H1 (cell line): ENCODE data around the gene BTN1A1. TPM values are rescaled to one million over a fixed set of nuclear protein-coding genes. Genes with fewer than 3 reads are reported as not detected.

Experiments
- CTCF ChIA-PET: fragments of 300-600 bp; sonication (Branson Sonifier 250); formaldehyde crosslinking; loops from one replicate; lab custom pipeline; 2021; ENCODE audit not compliant: partially characterized antibody; lab: Charles Lee
- POLR2A ChIA-PET: fragments of 300-600 bp; sonication (Branson Sonifier 250); formaldehyde crosslinking; loops from one replicate; lab custom pipeline; 2021; ENCODE audit warnings: inconsistent platforms; ENCODE audit not compliant: partially characterized antibody; lab: Charles Lee
- DNase-seq, 2 experiments: peaks; one replicate each; pipeline versions ENCODE4 v3.0.0 to v3.0.0-alpha.2; 2010 to 2022; ENCODE audit warnings: low spot score in 2 of 2, low read depth in 1 of 2, mixed read lengths in 1 of 2
- FAIRE-seq: peaks from 2 replicates; lab custom pipeline; 2011; peaks lifted over from hg19 to GRCh38; lab: Jason Lieb, UNC
- H2AFZ ChIP-seq: 2 replicates; pipeline ENCODE4 v1.8.1; 2012; ENCODE audit warnings: low read length, inconsistent platforms
- H2AK5ac ChIP-seq: 2 replicates; pipeline ENCODE4 v1.6.1; 2013; ENCODE audit warnings: low read depth, low read length
- H2BK120ac ChIP-seq: replicated peaks from 2 replicates; pipeline ENCODE3; 2013; ENCODE audit warnings: low read depth, low read length, inconsistent platforms
- H2BK12ac ChIP-seq: 2 replicates; pipeline ENCODE4 v1.6.1; 2013; ENCODE audit warnings: low read depth, low read length
- H2BK15ac ChIP-seq: 2 replicates; pipeline ENCODE4 v1.6.1; 2013; ENCODE audit warnings: low read length
- H2BK20ac ChIP-seq: 2 replicates; pipeline ENCODE4 v1.6.1; 2013; ENCODE audit warnings: low read length
- H2BK5ac ChIP-seq: 2 replicates; pipeline ENCODE4 v1.6.1; 2013; ENCODE audit warnings: low read depth, low read length
- H3K14ac ChIP-seq: 2 replicates; pipeline ENCODE4 v1.6.1; 2013; ENCODE audit warnings: inconsistent platforms; ENCODE audit not compliant: insufficient read length
- H3K18ac ChIP-seq: 2 replicates; pipeline ENCODE4 v1.6.1; 2013; ENCODE audit warnings: low read length; ENCODE audit errors: extremely low read depth
- H3K23ac ChIP-seq: 2 replicates; pipeline ENCODE4 v1.6.1; 2013; ENCODE audit warnings: inconsistent platforms; ENCODE audit not compliant: insufficient read length
- H3K23me2 ChIP-seq: 2 replicates; pipeline ENCODE4 v1.6.1; 2013; ENCODE audit warnings: low read depth, low read length
- H3K27ac ChIP-seq: 2 replicates; pipeline ENCODE4 v1.6.1; 2011; ENCODE audit warnings: low read depth, low read length, inconsistent platforms
- H3K27me3 ChIP-seq, 4 experiments: replicated peaks in 1 of 4; 1 replicate in 1 of 4; 2 replicates in 3 of 4; pipeline versions ENCODE4 v1.6.1 to v1.8.1; 2011 to 2013; ENCODE audit warnings: low read length in 3 of 4, mild to moderate bottlenecking in 3 of 4, inconsistent platforms in 2 of 4, mixed read lengths in 2 of 4, moderate library complexity in 1 of 4; ENCODE audit not compliant: control insufficient read depth in 3 of 4, insufficient read depth in 3 of 4; ENCODE audit errors: extremely low read depth in 1 of 4
- H3K36me3 ChIP-seq, 4 experiments: 2 replicates each; pipeline versions ENCODE4 v1.6.1 to v1.8.1; 2011 to 2013; ENCODE audit warnings: mild to moderate bottlenecking in 4 of 4, low read length in 3 of 4, moderate library complexity in 2 of 4, control low read depth in 1 of 4, inconsistent platforms in 1 of 4; ENCODE audit not compliant: insufficient read depth in 4 of 4, control insufficient read depth in 2 of 4
- H3K4ac ChIP-seq: replicated peaks from 2 replicates; pipeline ENCODE3; 2013; ENCODE audit warnings: low read length, low read depth, mixed read lengths, inconsistent platforms; ENCODE audit not compliant: insufficient read length
- H3K4me1 ChIP-seq, 4 experiments: replicated peaks in 1 of 4; 1 replicate in 1 of 4; 2 replicates in 3 of 4; pipeline versions ENCODE4 v1.6.1 to v1.8.1; 2011 to 2013; ENCODE audit warnings: low read length in 3 of 4, inconsistent platforms in 2 of 4, mixed read lengths in 1 of 4; ENCODE audit not compliant: insufficient read depth in 4 of 4, control insufficient read depth in 3 of 4
- H3K4me2 ChIP-seq, 2 experiments: 2 replicates each; pipeline versions ENCODE4 v1.6.1 to v1.8.1; 2011 to 2013; ENCODE audit warnings: low read depth in 2 of 2, low read length in 2 of 2, control low read depth in 1 of 2, inconsistent platforms in 1 of 2, mild to moderate bottlenecking in 1 of 2; ENCODE audit not compliant: insufficient read depth in 1 of 2
- H3K4me3 ChIP-seq, 4 experiments: fragments of 200-600, 300-600 bp in 1 of 4; sonication (generic), shearing (Covaris generic), sonication (Bioruptor Twin) in 1 of 4; 2 replicates each; pipeline versions ENCODE4 v1.5.1 to v1.8.1; 2011 to 2016; ENCODE audit warnings: low read length in 4 of 4, low read depth in 3 of 4, control low read depth in 2 of 4, inconsistent platforms in 2 of 4, mild to moderate bottlenecking in 2 of 4, mixed read lengths in 1 of 4, moderate library complexity in 1 of 4; ENCODE audit not compliant: insufficient read depth in 2 of 4; ENCODE audit errors: extremely low read depth in 1 of 4
- H3K56ac ChIP-seq: replicated peaks from 2 replicates; pipeline ENCODE3; 2013; ENCODE audit warnings: low read depth, mild to moderate bottlenecking, mixed read lengths, low read length, inconsistent platforms; ENCODE audit not compliant: insufficient read length
- H3K79me1 ChIP-seq: 2 replicates; pipeline ENCODE4 v1.6.1; 2013; ENCODE audit warnings: low read depth, low read length, control low read depth
- H3K79me2 ChIP-seq, 2 experiments: 2 replicates each; pipeline versions ENCODE4 v1.6.1 to v1.8.1; 2012 to 2013; ENCODE audit warnings: low read length in 2 of 2, mild to moderate bottlenecking in 2 of 2, inconsistent platforms in 1 of 2; ENCODE audit not compliant: insufficient read depth in 2 of 2, control insufficient read depth in 1 of 2
- H3K9ac ChIP-seq, 4 experiments: replicated peaks in 1 of 4; 1 replicate in 1 of 4; 2 replicates in 3 of 4; pipeline versions ENCODE4 v1.6.1 to v1.8.1; 2011 to 2013; ENCODE audit warnings: low read depth in 3 of 4, low read length in 3 of 4, control low read depth in 2 of 4, mild to moderate bottlenecking in 2 of 4, moderate library complexity in 2 of 4, inconsistent platforms in 1 of 4; ENCODE audit errors: extremely low read depth in 1 of 4
- H3K9me3 ChIP-seq, 2 experiments: 2 replicates each; pipeline versions ENCODE4 v1.6.1 to v1.8.1; 2012 to 2013; ENCODE audit warnings: mild to moderate bottlenecking in 2 of 2, moderate library complexity in 2 of 2, control low read depth in 1 of 2, inconsistent platforms in 1 of 2, low read depth in 1 of 2, low read length in 1 of 2, mixed read lengths in 1 of 2; ENCODE audit not compliant: insufficient read depth in 2 of 2
- H4K20me1 ChIP-seq, 2 experiments: replicated peaks in 1 of 2; 2 replicates each; pipeline versions ENCODE3 to v1.8.1; 2011 to 2013; ENCODE audit warnings: inconsistent platforms in 2 of 2, low read length in 2 of 2, mild to moderate bottlenecking in 1 of 2; ENCODE audit not compliant: insufficient read depth in 2 of 2, control insufficient read depth in 1 of 2
- H4K5ac ChIP-seq: 2 replicates; pipeline ENCODE4 v1.6.1; 2013; ENCODE audit warnings: low read length, low read depth, mixed read lengths, inconsistent platforms; ENCODE audit not compliant: insufficient read length
- H4K8ac ChIP-seq: 2 replicates; pipeline ENCODE4 v1.8.0; 2013; ENCODE audit warnings: mild to moderate bottlenecking, moderate library complexity, low read length, inconsistent platforms; ENCODE audit not compliant: insufficient read depth; ENCODE audit errors: extremely low read depth
- H4K91ac ChIP-seq: replicated peaks from 2 replicates; pipeline ENCODE3; 2013; ENCODE audit warnings: low read length, mixed read lengths, inconsistent platforms; ENCODE audit not compliant: insufficient read length
- WGBS, 2 experiments: shearing (Covaris generic) in 1 of 2; methylation state at CpG; one replicate each; pipeline versions ENCODE4 v1.1.6 to v1.1.7; 2013 to 2015; ENCODE audit warnings: low lambda C conversion rate in 2 of 2, mixed read lengths in 2 of 2, inconsistent platforms in 1 of 2, low coverage in 1 of 2, missing lambda C conversion rate in 1 of 2; ENCODE audit not compliant: insufficient replicate concordance in 2 of 2, insufficient coverage in 1 of 2, insufficient read length in 1 of 2; ENCODE audit errors: extremely low coverage in 1 of 2, missing lambda C conversion rate in 1 of 2; 5-methylcytosine and 5-hydroxymethylcytosine counted together
- polyA plus RNA-seq, 7 experiments: library from polyadenylated mRNA; depleted of rRNA in 3 of 7; stranded (reverse) in 5 of 7; unstranded in 2 of 7; fragments of >200 nt in 5 of 7; fragments of 200-250 nt in 2 of 7; gene quantifications; 1 replicate in 5 of 7; 2 replicates in 1 of 7; 4 replicates in 1 of 7; pipeline versions ENCODE4 v1.2.1 to v1.2.3, GENCODE V29; 2011 to 2013; ENCODE audit warnings: missing spikeins in 2 of 7, mixed read lengths in 2 of 7
- total RNA-seq: library from RNA; stranded (reverse); fragmentation: NEBNext Ultra II Directional; extraction: Animal tissue kit (Norgen Biotek cat#: 25700); gene quantifications from 2 replicates; pipeline ENCODE4 v1.2.1, GENCODE V29; 2021

BTN1A1 gene
- total and polyA plus RNA-seq, 2 of the 8 experiments (the other 6 are each of a cell fraction or from before 2014, with no cell fraction given) = 0.28 to 0.35 TPM

- H3K27ac ChIP-seq = no peak overlapping the region
- WGBS, 2 experiments = 88% methylated on average over 4 of the region's 4 CpGs; no CpG with 5 or more reads in 1 of the 2 experiments
These were observed 29.5 kb upstream of the BTN1A1 start for GRCh38 chr6:26470643-26471042.

More at GRCh38 chr6:26470643-26471042, 29.5 kb upstream of the BTN1A1 start:
- no peak overlapping the region for H2BK120ac ChIP-seq
- H3K79me1 ChIP-seq = no peaks in the 10 kb centered on the region
- H4K5ac ChIP-seq = no peak overlapping the region
- H2BK15ac ChIP-seq = no peak overlapping the region
- H3K9me3 ChIP-seq = no peaks in the 10 kb centered on the region
- POLR2A ChIA-PET = interaction anchor here (1.1 to 1.4 kb wide), 3 partner anchors 11 to 21 kb away, joined by 3 to 6 read pairs (median 3); no protein-coding TSS in a partner anchor
- H4K91ac ChIP-seq = no peak overlapping the region
- no peak overlapping the region for H3K18ac ChIP-seq
- H3K27me3 ChIP-seq = no peaks in the 10 kb centered on the region
- no peak overlapping the region for H3K4ac ChIP-seq
- no peaks in the 10 kb centered on the region for H3K23me2 ChIP-seq
- no peak overlapping the region for H3K4me2 ChIP-seq
- H4K8ac ChIP-seq = no peak overlapping the region
- no peak overlapping the region for H2BK12ac ChIP-seq
- FAIRE-seq (no peak), DNase-seq (no peak)
- H3K4me1 ChIP-seq = peaks cover 3 to 9% (median 5%) of the 10 kb centered on the region in 4 experiments; a peak in 4 of 7 replicates
- no peak overlapping the region for H3K14ac ChIP-seq
- no peak overlapping the region for H3K56ac ChIP-seq
- CTCF ChIA-PET = no interaction called here
- no peak overlapping the region for H3K4me3 ChIP-seq
- no peak overlapping the region for H3K9ac ChIP-seq
- no peak overlapping the region for H2AK5ac ChIP-seq
- H4K20me1 ChIP-seq = no peaks in the 10 kb centered on the region
- H2BK20ac ChIP-seq = no peak overlapping the region
- no peaks in the 10 kb centered on the region for H3K79me2 ChIP-seq
- no peak overlapping the region for H2BK5ac ChIP-seq
- no peak overlapping the region for H2AFZ ChIP-seq
- H3K36me3 ChIP-seq = peaks cover 4 to 34% (median 15%) of the 10 kb centered on the region in 4 experiments; a peak in 7 of 8 replicates
- no peak overlapping the region for H3K23ac ChIP-seq
